Stimulated activated naive B cell treated with anti-CD40 and anti-IgM and Interleukin-4, amounts not matched to agents 10 μg/mL and 1 μg/mL and 100 μg/mL, for 72 hours (primary cell): ENCODE data around the gene TFR2.

ENCODE experiments used
- ATAC-seq, 2 donors: fragments of 150-1000 bp; cut with Tn5 transposase; replicated peaks; 2 replicates each; pipeline ENCODE4 v1.10.0; 2021; ENCODE audit warnings: moderate library complexity in 1 of 2
- DNase-seq: peaks from one replicate; pipeline ENCODE4 v3.0.0; 2021
- H3K27ac Mint-ChIP-seq: one replicate; pipeline ENCODE4 v1.8.0; 2022; ENCODE audit warnings: mild to moderate bottlenecking, mixed read lengths
- H3K27me3 Mint-ChIP-seq, 2 donors: one replicate each; pipeline ENCODE4 v1.8.0; 2022; ENCODE audit warnings: mixed read lengths in 2 of 2
- H3K36me3 Mint-ChIP-seq, 2 donors: one replicate each; pipeline ENCODE4 v1.8.0; 2022; ENCODE audit warnings: mixed read lengths in 2 of 2, mild to moderate bottlenecking in 1 of 2
- H3K4me1 Mint-ChIP-seq, 2 donors: one replicate each; pipeline ENCODE4 v1.8.0; 2022; ENCODE audit warnings: mixed read lengths in 2 of 2, mild to moderate bottlenecking in 1 of 2
- H3K4me3 Mint-ChIP-seq, 2 donors: one replicate each; pipeline ENCODE4 v1.8.0; 2022; ENCODE audit warnings: mild to moderate bottlenecking in 2 of 2, mixed read lengths in 2 of 2, moderate library complexity in 1 of 2
- H3K9me3 Mint-ChIP-seq, 2 donors: one replicate each; pipeline ENCODE4 v1.8.0; 2022; ENCODE audit warnings: mixed read lengths in 2 of 2, mild to moderate bottlenecking in 1 of 2

TFR2 gene

GRCh38 chr7:100649826-100650565 is 8.6 kb upstream of the TFR2 start:
- peaks cover 0 to 3% of the 10 kb centered on the region in 2 donors for H3K4me1 Mint-ChIP-seq
- no peak overlapping the region for H3K4me3 Mint-ChIP-seq
- ATAC-seq (no peak), DNase-seq (no peak)
- no peaks in the 10 kb centered on the region for H3K9me3 Mint-ChIP-seq
- H3K27ac Mint-ChIP-seq: no peak overlapping the region
- peaks cover 0 to 3% of the 10 kb centered on the region in 2 donors for H3K36me3 Mint-ChIP-seq
- H3K27me3 Mint-ChIP-seq: peaks cover 42 to 72% of the 10 kb centered on the region in 2 donors

GRCh38 chr7:100642534-100642907 is 1.2 kb upstream of the TFR2 start:
- Mint-ChIP-seq H3K4me3 (no peak overlapping the region), H3K4me1 (peaks cover 5 to 6% of the 10 kb centered on the region in 2 donors), H3K27ac (no peak overlapping the region), H3K9me3 (no peaks in the 10 kb centered on the region), H3K36me3 (no peaks in the 10 kb centered on the region), H3K27me3 (peaks cover 18 to 49% of the 10 kb centered on the region in 2 donors)
- no peak for DNase-seq
- peak; percentile 67 to 72 for ATAC-seq

- H3K4me3 Mint-ChIP-seq: no peak overlapping the region
- H3K4me1 Mint-ChIP-seq: peaks cover 5 to 6% of the 10 kb centered on the region in 2 donors
- DNase-seq (no peak), ATAC-seq (no peak)
- H3K27me3 Mint-ChIP-seq: peaks cover 15 to 45% of the 10 kb centered on the region in 2 donors
- H3K27ac Mint-ChIP-seq: no peak overlapping the region
- H3K9me3 Mint-ChIP-seq: no peaks in the 10 kb centered on the region
- H3K36me3 Mint-ChIP-seq: no peaks in the 10 kb centered on the region
Measured at GRCh38 chr7:100641860-100642533, 645 bp upstream of the TFR2 start.

GRCh38 chr7:100640517-100641440 is 573 bp downstream of the TFR2 start:
- H3K4me1 Mint-ChIP-seq: peaks cover 5 to 6% of the 10 kb centered on the region in 2 donors
- peaks cover 11 to 33% of the 10 kb centered on the region in 2 donors for H3K27me3 Mint-ChIP-seq
- H3K4me3 Mint-ChIP-seq: no peak overlapping the region
- H3K9me3 Mint-ChIP-seq: no peaks in the 10 kb centered on the region
- no peak for DNase-seq
- no peak overlapping the region for H3K27ac Mint-ChIP-seq
- ATAC-seq: no peak
- H3K36me3 Mint-ChIP-seq: no peaks in the 10 kb centered on the region

- ATAC-seq: no peak
- H3K36me3 Mint-ChIP-seq: no peaks in the 10 kb centered on the region
- no peak overlapping the region for H3K4me3 Mint-ChIP-seq
- no peak for DNase-seq
- H3K27ac Mint-ChIP-seq: no peak overlapping the region
- no peaks in the 10 kb centered on the region for H3K9me3 Mint-ChIP-seq
- H3K4me1 Mint-ChIP-seq: peaks cover 5 to 6% of the 10 kb centered on the region in 2 donors
- H3K27me3 Mint-ChIP-seq: peaks cover 5 to 26% of the 10 kb centered on the region in 2 donors
Measured at GRCh38 chr7:100639995-100640516, 1.3 kb downstream of the TFR2 start.

GRCh38 chr7:100632951-100633717 is 8.2 kb downstream of the TFR2 start:
- H3K4me1 Mint-ChIP-seq: peaks cover 16 to 23% of the 10 kb centered on the region in 2 donors
- peaks cover 0 to 7% of the 10 kb centered on the region in 2 donors for H3K36me3 Mint-ChIP-seq
- no peaks in the 10 kb centered on the region for H3K9me3 Mint-ChIP-seq
- peak overlapping the region; percentile 86 for H3K27ac Mint-ChIP-seq
- H3K4me3 Mint-ChIP-seq: peak overlapping the region; percentile 85 to 93
- peak; percentile 58 for DNase-seq
- ATAC-seq: peak; percentile 72 to 73
- H3K27me3 Mint-ChIP-seq: no peaks in the 10 kb centered on the region

GRCh38 chr7:100630066-100630465 is 11.3 kb downstream of the TFR2 start:
- no peaks in the 10 kb centered on the region for H3K27me3 Mint-ChIP-seq
- peaks cover 0 to 7% of the 10 kb centered on the region in 2 donors for H3K36me3 Mint-ChIP-seq
- DNase-seq (no peak), ATAC-seq (no peak)
- no peak overlapping the region for H3K4me3 Mint-ChIP-seq
- no peak overlapping the region for H3K27ac Mint-ChIP-seq
- H3K9me3 Mint-ChIP-seq: no peaks in the 10 kb centered on the region
- H3K4me1 Mint-ChIP-seq: peaks cover 21 to 35% of the 10 kb centered on the region in 2 donors

GRCh38 chr7:100629117-100629716 is 12.1 kb downstream of the TFR2 start:
- H3K4me1 Mint-ChIP-seq: peaks cover 21 to 34% of the 10 kb centered on the region in 2 donors
- H3K36me3 Mint-ChIP-seq: peaks cover 0 to 7% of the 10 kb centered on the region in 2 donors
- ATAC-seq (no peak), DNase-seq (no peak)
- peak overlapping the region; percentile 66 for H3K27ac Mint-ChIP-seq
- H3K27me3 Mint-ChIP-seq: no peaks in the 10 kb centered on the region
- no peaks in the 10 kb centered on the region for H3K9me3 Mint-ChIP-seq
- no peak overlapping the region for H3K4me3 Mint-ChIP-seq

GRCh38 chr7:100627238-100627549 is 14.2 kb downstream of the TFR2 start:
- peaks cover 10 to 15% of the 10 kb centered on the region in 2 donors for H3K4me1 Mint-ChIP-seq
- ATAC-seq (no peak), DNase-seq (no peak)
- H3K36me3 Mint-ChIP-seq: peaks cover 0 to 6% of the 10 kb centered on the region in 2 donors
- no peaks in the 10 kb centered on the region for H3K9me3 Mint-ChIP-seq
- H3K27ac Mint-ChIP-seq: peak overlapping the region; percentile 37
- no peaks in the 10 kb centered on the region for H3K27me3 Mint-ChIP-seq
- H3K4me3 Mint-ChIP-seq: peak overlapping the region; percentile 77 to 82

- peaks cover 0 to 11% of the 10 kb centered on the region in 2 donors for H3K36me3 Mint-ChIP-seq
- H3K27ac Mint-ChIP-seq: peak overlapping the region; percentile 73
- H3K9me3 Mint-ChIP-seq: no peaks in the 10 kb centered on the region
- H3K4me1 Mint-ChIP-seq: peaks cover 10 to 13% of the 10 kb centered on the region in 2 donors
- peak; percentile 55 for DNase-seq
- peak; percentile 95 to 97 for ATAC-seq
- H3K27me3 Mint-ChIP-seq: no peaks in the 10 kb centered on the region
- peak overlapping the region; percentile 77 to 82 for H3K4me3 Mint-ChIP-seq
Measured at GRCh38 chr7:100626530-100627237, 14.7 kb downstream of the TFR2 start.

- H3K4me1 Mint-ChIP-seq: peaks cover 10 to 13% of the 10 kb centered on the region in 2 donors
Measured at GRCh38 chr7:100626055-100626454, 15.3 kb downstream of the TFR2 start.

GRCh38 chr7:100623951-100624824 is 17.2 kb downstream of the TFR2 start:
- Mint-ChIP-seq H3K27me3 (no peaks in the 10 kb centered on the region), H3K36me3 (peaks cover 0 to 11% of the 10 kb centered on the region in 2 donors), H3K27ac (no peak overlapping the region), H3K9me3 (no peaks in the 10 kb centered on the region), H3K4me1 (peaks cover 8 to 13% of the 10 kb centered on the region in 2 donors), H3K4me3 (no peak overlapping the region)
- ATAC-seq (no peak), DNase-seq (no peak)

More at GRCh38 chr7:100626055-100626454, 15.3 kb downstream of the TFR2 start:
- no peaks in the 10 kb centered on the region for H3K9me3 Mint-ChIP-seq
- H3K27me3 Mint-ChIP-seq: no peaks in the 10 kb centered on the region
- no peak for ATAC-seq
- no peak overlapping the region for H3K27ac Mint-ChIP-seq
- DNase-seq: no peak
- peaks cover 0 to 14% of the 10 kb centered on the region in 2 donors for H3K36me3 Mint-ChIP-seq
- peak overlapping the region; percentile 77 to 82 for H3K4me3 Mint-ChIP-seq
